PC-3 (cell line): ENCODE data around the gene PCGF5.
"Not testable (repeated sequence)": the region's sequence is repeated elsewhere in the genome, so short reads cannot be mapped to it uniquely, and the experiment has no call there.

ENCODE experiments used
- EZH2 ChIP-seq: fragments of 300-600 bp; sonication (generic); IDR thresholded peaks from one replicate; pipeline ENCODE4 v1.6.1; 2017; ENCODE audit warnings: antibody characterized with exemption, mild to moderate bottlenecking, low read length; ENCODE audit not compliant: unreplicated experiment
- TF ChIP-seq, protein P1 (sequence below): fragments of 300-600 bp; sonication (generic); conservative IDR thresholded peaks from 2 replicates; pipeline ENCODE4 v1.5.1; 2017; ENCODE audit warnings: antibody characterized with exemption, low read depth, mild to moderate bottlenecking, low read length

GRCh38 chr10:91260417-91260816 lies 40.0 kb downstream of the PCGF5 start:
- TF ChIP-seq, protein P1, sequence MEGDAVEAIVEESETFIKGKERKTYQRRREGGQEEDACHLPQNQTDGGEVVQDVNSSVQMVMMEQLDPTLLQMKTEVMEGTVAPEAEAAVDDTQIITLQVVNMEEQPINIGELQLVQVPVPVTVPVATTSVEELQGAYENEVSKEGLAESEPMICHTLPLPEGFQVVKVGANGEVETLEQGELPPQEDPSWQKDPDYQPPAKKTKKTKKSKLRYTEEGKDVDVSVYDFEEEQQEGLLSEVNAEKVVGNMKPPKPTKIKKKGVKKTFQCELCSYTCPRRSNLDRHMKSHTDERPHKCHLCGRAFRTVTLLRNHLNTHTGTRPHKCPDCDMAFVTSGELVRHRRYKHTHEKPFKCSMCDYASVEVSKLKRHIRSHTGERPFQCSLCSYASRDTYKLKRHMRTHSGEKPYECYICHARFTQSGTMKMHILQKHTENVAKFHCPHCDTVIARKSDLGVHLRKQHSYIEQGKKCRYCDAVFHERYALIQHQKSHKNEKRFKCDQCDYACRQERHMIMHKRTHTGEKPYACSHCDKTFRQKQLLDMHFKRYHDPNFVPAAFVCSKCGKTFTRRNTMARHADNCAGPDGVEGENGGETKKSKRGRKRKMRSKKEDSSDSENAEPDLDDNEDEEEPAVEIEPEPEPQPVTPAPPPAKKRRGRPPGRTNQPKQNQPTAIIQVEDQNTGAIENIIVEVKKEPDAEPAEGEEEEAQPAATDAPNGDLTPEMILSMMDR, result not testable (repeated sequence)
- TF ChIP-seq EZH2, result not testable (repeated sequence)
